ENCODE measurements around the gene ERMP1.

- TF ChIP-seq CTCF (IDR thresholded peaks at IDR 0.05; ENCODE audit: low read depth, low read length, poor library complexity, severe bottlenecking) = no peak
- no peak for TF ChIP-seq EZH2phosphoT487 (IDR thresholded peaks at IDR 0.05; ENCODE audit: borderline replicate concordance, low read length)
Measured at GRCh38 chr9:5750569-5750968, 82.3 kb downstream of the ERMP1 start.

Data from DOHH2 (cell line).